ENCODE measurements around the gene SON.
"Not testable (repeated sequence)": the region's sequence is repeated elsewhere in the genome, so short reads cannot be mapped to it uniquely, and the experiment has no call there.

SON gene, protein sequence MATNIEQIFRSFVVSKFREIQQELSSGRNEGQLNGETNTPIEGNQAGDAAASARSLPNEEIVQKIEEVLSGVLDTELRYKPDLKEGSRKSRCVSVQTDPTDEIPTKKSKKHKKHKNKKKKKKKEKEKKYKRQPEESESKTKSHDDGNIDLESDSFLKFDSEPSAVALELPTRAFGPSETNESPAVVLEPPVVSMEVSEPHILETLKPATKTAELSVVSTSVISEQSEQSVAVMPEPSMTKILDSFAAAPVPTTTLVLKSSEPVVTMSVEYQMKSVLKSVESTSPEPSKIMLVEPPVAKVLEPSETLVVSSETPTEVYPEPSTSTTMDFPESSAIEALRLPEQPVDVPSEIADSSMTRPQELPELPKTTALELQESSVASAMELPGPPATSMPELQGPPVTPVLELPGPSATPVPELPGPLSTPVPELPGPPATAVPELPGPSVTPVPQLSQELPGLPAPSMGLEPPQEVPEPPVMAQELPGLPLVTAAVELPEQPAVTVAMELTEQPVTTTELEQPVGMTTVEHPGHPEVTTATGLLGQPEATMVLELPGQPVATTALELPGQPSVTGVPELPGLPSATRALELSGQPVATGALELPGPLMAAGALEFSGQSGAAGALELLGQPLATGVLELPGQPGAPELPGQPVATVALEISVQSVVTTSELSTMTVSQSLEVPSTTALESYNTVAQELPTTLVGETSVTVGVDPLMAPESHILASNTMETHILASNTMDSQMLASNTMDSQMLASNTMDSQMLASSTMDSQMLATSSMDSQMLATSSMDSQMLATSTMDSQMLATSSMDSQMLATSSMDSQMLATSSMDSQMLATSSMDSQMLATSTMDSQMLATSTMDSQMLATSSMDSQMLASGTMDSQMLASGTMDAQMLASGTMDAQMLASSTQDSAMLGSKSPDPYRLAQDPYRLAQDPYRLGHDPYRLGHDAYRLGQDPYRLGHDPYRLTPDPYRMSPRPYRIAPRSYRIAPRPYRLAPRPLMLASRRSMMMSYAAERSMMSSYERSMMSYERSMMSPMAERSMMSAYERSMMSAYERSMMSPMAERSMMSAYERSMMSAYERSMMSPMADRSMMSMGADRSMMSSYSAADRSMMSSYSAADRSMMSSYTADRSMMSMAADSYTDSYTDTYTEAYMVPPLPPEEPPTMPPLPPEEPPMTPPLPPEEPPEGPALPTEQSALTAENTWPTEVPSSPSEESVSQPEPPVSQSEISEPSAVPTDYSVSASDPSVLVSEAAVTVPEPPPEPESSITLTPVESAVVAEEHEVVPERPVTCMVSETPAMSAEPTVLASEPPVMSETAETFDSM (N-terminal part only)

DNA sequence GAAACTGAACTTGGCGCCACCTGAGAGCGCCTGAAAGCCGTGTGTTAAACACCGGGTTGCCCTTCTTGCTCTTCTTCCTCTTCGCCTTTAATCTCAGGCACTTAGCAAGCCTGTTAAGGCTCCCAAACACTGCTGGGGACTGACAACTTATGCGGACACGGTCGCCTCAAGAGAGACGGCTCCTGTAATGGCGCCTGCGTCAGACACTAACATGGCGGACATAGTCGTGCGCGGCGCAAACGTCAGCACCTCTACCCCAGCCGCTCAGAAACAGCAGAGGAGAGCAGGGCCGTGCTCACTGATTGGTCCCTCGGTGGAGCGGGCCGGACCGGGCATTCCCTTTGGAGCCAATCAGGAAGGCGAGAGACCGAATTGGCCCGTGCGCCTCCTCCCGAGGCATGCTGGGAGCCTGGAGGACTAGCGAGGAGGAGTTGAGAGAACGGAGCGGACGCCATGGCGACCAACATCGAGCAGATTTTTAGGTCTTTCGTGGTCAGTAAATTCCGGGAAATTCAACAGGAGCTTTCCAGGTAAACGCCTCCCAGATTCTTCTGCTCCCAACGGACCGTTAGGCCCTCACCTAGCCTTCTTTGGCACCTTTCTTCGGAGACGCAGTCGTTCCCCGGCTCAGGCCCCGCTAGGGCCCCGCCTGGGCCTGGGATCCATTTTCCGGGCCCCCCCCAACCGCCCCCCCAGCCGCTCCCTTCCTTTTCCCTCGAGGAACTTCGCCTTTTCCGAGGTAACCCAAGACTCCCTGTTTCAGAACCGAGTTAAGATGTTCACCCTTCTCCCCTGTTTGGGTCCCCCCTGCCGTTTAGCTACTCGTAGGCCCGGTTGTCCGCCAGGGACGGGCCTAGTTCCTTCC is at the start of gene SON:
Gene SON, plus strand, starts transcription at position 399 of the 865 bp plus-strand sequence. Its CDS starts 55 bp downstream, at position 454.
- DNase-seq = peak; percentile 99

DNA sequence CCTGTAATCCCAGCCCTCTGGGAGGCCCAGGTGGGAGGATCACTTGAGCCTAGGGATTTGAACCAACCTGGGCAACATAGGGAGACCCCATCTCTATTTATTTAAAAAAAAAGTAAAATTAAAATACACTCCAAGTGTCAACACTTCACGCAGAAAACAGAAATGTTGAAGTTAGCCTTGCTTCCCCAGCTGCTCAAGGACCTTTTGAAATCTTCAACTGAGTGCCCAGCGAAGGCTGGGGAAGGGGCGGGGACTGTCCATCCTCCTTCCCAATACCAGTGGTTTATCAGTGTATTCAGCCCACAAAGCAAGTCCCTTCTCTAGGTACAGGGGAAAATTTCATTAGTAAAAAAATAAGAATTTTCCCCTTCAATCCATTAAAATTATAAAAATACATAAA is 49.1 kb upstream of the SON start:
- no peak for DNase-seq

DNA sequence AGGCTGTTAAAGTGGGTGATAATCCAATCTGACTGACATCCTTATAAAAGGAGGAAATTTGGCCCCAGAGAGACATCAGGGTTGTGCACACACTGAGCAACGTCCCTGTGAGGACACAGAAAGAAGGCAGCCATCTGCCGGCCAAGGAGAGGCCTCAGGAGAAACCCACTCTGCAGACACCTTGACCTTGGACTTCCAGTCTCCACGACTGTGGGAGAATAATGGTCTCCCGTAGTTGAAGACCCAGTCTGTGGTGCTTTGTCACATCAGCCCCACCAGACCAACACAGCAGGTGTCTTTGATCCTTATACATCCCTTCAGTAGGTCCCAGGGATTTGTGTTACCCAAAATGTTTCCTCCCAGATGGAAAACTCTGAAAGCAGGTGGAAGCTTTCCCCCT is 47.1 kb upstream of the SON start:
- DNase-seq = no peak

DNA sequence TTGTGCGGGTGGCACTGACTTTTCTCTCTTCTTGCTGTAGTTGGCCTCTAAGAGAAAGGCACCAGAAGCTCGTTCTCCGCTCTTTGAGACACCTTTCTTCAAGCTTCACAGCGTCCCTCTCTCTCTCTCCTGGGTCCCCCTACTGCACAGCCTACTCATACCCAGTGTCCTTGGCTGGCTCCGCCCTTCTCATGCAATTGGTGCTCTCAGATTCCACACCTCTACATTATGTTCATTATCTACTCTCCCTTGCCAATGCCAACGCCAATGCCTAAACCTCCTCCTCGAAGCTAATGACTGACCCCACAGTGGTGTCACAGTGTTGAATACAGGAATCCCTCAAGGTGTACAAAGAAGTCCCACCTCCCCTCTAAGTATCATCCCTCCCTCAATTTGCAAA is 46.5 kb upstream of the SON start:
- no peak for DNase-seq

DNA sequence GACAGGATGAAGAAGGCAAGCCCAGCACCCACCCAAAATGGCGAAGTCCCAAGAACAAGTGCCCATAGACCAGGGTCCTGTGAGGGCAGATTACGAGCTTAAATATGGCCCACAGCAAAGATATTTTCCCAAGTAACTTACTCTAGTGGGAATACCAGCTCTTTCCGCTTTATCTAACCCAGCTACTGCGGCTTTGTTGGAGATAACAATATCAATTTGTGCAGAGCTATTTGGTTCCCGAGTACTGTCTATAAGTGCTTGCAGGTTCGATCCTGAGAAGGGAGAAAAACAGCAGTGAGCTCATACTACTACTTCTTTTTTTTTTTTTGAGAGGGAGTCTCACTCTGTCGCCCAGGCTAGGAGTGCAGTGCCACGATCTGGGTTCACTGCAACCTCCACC is 37.0 kb upstream of the SON start:
- no peak for DNase-seq

DNA sequence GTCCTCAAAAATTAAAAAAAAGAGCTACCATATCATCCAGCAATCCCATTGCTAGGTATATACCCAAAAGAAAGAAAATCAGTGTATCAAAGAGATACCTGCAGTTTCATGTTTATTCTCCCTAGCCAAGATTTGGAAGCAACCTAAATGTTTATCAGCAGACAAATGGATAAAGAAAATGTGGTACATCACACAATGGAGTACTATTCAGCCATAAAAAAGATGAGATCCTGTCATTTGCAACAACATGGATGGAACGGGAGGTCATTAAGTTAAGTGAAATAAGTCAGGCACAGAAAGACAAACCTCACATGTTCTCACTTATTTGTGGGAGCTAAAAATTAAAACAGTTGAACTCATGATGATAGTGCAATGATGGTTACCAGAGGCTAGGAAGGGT is 35.8 kb upstream of the SON start:
- not testable (repeated sequence) for DNase-seq

DNA sequence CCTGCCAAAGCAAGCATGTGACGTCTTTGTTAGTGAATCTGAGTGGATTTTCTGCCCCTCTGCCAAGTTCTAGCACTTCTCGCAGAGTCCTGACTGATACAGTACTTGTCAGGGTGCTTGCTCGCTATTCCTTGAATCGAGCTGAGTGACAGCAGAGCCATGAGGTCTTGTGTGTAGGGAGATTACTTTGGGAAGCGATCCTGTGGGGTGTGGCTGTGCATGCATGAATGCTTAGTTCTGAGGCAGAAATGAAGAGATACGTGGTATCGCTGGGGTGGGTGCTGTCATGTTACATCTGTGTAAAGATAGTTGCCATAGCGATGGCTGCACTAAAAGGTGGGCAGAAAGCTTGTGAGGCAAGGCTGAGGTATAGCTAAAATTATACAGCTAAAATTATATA is 32.0 kb upstream of the SON start:
- no peak for DNase-seq

DNA sequence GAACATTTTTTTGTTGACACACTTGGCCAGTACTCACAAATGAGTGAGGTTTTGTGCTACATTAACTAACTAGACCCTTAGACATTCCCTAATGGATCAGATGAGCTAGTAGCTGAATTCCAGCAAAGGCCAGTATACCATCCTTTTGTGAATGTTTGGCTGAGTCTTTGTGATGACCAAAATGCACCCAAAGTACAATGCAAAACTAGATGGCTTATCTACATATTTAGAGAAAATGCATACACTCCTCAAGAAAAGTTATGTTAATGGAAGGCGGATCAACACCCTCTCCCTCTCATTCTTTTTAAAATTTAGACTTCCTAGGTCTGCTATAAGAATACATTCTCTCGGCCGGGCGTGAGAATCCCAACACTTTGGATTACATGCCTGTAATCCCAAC is 31.2 kb upstream of the SON start:
- no peak for DNase-seq

DNA sequence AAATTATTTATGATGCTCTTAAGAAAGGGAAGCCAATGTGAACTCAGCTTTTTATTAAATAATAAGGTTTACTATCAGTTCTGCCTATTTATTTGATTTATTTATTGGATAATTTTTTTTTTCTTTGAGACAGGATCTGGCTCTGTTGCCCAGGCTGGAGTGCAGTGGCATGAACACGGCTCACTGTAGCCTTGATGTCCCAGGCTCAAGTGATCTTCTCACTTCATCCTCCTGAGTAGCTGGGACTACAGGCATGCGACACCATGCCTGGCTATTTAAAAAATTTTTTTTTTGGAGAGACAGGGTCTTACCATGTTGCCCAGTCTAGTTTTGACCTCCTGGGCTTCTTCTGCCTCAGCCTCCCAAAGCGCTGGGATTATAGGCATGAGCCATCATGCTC is 30.4 kb upstream of the SON start:
- DNase-seq = no peak

DNA sequence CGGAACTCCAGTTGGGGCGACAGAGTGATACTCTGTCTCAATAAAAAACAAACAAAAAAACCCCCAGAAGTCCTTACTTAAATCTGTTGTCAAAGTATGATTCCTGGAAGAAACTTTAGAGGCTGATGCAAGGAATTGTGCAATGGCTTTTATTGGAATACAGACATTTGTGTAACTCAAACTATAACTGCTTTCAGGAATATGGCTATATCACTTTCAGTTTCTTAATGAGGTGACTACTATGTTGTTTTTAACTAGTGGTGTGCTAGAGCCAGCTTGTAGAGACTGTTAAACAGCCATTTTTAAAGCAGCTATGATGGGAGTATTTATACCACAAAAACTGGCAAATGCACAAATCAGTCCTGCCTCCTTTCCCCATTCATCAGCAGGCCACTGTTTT is 28.6 kb upstream of the SON start:
- DNase-seq = no peak

DNA sequence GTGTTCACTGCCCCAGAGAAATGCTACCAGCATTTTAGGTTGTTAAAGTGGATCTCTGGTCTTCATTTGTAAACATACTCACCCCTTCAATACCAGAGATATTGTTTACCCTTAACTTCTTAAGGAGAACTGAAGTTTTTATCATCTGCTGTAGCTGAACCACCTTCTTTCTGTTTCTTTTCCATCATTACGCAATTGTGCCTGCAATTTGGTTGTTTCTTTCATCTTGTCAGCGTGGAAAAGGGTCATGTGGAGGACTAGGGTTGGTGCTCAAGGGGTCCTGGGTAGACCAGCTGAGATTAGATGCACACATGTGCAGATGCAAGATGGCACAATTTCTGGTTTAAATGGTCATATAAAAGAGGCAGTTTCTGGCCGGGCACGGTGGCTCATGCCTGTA is 23.9 kb upstream of the SON start:
- no peak for DNase-seq

DNA sequence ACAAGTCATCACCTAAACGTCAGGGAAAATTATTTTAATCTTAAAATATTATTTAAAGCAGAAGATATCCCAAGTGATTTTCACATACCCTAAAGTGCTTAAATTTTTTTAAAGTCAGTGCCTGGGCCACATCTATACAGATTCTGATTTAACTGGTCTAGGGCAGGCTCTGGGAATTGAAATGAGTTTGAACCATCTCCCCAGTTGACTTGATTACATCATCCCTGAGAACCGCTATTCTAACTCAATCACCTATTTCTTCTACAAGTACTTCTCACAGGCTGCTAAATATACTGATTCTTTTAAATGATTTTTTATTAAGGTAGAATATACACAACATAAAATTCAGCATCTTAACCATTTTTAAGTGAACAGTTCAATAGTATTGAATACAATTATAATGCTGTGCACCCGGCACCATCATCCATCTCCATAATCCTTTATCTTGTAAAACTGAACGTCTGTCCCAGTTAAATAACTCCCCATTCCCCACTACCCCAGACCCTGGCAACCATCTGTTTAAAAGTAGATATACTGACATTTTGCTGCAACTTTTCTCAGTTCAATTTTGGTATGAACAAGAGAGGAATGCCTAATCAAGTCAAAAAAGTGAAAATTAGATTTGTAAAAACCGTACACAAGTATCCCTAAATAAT is 20.4 kb upstream of the SON start:
- DNase-seq = no peak

DNA sequence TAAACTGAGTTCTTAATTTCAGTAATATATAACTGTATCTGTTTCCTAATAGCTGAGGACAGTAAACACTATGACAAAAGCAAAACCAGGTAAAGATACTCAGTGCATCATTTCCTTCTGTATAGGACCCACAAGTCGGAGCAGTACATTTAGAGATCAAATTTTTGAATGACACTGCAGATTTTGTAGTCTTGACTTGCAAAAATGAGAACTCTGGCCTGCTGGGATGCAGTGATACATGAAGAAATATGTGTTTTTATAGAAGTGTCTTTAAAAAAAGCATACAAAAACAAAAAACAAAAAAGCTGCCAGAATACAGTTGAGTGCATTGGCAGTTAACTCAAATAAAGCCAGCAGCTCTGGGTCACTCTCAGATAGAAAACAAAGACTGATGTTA is 19.9 kb upstream of the SON start:
- no peak for DNase-seq

DNA sequence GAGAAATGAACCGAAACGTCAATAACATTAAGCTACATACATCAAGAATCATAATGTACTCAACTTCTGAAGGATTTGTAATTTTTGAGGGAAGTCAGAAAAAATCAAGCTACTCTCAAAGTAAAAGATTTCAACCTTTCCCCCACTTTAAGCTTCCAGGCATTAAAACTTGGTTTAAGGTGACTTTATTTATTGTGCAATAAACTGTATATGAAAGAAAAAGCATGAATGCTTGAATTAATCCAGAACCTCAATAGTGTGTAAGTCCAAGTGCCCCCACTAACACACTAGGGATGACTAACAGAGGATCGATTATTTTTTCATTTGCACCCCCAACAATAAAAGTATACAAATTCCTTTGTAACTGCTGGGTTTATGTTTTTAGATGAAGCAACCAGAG is 11.8 kb upstream of the SON start:
- no peak for DNase-seq

DNA sequence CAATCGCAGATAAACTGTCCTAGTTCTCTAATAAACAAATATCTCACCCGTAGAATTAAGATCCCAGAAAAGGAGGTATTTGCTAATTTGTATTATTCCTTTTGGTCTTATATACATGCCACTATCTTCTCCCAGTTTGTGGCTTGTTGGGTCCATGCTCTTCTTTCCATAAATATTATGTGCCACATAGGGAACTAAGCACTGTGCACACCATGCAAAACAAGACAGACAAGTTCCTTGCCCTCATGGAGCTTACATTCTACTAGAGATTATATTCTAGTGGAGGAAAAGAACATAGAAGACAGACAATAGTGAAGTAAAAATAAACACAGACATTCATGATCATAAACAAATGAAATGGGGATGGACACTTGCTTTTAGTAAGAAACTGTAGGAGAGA is 5.6 kb upstream of the SON start:
- DNase-seq = no peak

DNA sequence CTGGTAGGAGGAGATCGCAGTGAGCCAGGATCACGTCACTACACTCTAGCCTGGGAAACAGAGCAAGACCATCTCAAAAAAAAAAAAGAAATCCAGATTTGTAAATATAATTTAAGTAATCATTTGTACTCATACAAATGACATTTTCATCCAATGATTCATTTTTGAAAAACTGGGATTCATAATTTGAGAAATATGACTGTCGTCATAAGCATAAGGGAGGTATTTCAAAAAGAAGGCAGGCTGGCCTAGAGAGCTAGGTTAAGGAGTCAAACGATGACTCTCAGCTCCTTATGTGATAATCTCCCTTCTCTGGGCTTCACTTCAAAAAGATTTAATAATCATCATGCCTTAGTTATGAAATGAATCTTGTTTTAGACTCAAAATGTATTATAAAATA is 3.2 kb upstream of the SON start:
- DNase-seq = no peak

DNA sequence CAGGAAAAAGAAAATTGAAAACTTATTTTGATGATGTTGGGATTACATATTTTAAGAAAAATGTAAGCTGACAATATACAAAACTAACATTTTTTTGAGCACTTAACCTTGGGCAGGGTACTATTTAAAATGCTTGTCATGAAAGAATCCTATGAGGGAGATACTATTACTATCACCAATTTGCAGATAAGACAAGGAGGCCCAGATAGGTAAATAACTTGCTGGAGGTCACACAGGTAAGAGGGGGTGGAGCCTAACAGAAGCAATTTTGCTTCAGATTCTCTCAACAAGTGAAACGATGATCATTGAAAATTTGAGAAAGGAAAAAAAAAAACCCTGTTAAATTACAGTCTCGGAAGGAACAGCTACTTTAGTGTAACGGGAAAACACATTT is 2.1 kb upstream of the SON start:
- no peak for DNase-seq

DNA sequence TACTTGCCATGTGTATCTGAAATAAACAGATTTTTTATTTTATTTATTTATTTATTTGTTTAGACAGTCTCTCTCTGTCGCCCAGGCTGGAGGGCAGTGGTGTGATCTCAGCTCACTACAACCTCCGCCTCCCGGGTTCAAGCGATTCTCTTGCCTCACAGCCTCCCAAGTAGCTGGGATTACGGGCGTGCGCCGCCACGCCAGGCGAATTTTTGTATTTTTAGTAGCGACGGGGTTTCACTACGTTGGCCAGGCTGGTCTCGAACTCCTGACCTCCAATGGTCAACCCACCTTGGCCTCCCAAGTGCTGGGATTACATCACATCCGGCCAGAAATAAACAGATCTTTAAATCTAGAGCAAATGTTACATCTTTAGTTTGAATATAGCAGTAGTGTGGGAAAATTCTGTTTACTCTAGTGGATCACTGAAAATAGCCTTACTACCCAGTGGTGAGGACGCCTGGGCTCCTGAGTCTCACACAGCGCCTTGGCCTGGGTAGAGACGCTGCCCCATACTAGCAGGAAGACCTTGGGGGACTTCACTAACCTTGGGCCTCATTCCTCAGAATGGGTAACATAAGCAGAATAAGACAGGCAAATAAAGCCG is 1.6 kb upstream of the SON start:
- DNase-seq = no peak

DNA sequence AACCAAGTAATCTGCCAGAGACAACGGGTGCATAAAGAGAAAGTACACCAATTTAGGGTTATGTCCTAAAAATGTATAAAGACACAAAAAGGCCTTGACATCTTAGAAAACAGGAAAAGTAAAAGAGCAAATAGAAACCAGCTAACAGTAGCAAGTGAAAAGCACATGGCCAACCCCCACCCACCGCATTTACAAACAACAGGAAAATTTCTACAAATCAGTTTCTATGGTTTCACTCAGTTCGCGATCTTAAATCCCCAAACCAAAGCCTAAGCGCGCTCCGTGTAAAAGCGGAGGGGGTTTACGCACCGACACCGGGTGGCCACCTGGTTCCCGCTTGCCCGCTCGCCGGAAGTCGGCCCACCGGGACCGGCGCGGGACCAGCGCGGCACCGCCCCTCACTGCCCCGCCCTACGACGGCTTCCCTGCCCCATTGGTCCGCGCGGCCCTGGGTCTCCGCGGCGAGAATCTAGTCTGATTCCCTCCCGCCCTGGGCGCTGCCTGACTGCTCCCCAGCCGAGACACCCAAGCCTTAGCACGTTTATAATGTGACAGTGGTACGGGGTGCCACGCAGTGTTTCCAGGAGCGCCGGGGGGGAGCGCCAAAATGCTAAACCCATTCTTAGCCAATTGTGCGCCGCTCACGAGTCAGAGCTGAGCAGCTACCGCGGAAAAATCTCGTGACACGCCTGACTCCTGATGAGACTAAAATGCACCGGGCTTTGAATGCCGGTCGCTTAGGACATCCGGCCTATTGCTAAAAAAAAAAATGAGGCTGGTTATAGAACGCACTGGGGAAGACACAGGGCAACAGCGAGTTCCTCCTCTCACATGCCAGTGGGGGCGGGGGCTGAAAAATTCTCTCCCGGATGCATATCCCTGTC is 840 bp upstream of the SON start, which contains the start of gene GART:
Gene GART, minus strand, starts transcription at position 362 of the 884 bp plus-strand sequence. CDS start 2,802 bp downstream, outside the sequence.
- peak; percentile 95 for DNase-seq

DNA sequence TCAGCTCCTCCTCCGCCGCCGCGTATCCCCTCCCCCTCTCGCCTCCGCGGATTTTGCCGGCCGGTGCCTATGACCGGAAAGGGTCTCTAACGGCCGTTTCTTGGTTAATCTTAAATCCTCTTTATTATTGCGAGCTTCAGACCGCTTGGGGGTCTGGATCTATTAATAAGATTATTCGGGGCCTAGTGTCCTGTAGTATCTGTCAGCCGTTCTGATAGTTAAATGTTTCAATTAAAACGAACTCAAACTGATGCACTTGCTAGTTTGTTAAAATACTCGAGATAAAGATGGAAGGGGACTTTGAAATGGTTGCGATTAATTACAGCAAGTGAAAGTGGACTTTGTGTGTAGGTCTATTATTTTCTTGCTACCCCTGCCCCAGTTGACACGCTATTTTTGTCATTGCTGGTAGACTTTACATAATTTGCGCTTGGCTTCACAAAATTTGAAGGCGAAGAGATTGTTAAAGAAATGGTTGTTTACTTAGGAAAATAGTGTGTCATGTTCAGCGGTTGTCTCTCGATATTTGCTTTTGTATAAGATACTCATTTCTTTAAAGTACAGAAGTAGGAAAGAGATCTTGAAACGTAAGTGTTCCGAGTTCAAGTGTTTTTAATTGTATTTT is 779 bp downstream of the SON start:
- DNase-seq = peak; percentile 91
